Activated T-helper 17 cell treated with anti-CD3 and anti-CD28 coated beads, Interleukin-2, amount 50 U/mL, for 72 hours (primary cell): Measurements from ENCODE around the gene HK3. TPM values are rescaled to one million over a fixed set of nuclear protein-coding genes. Genes with fewer than 3 reads are reported as not detected.

Experiments used
- ATAC-seq: fragments of 150-1000 bp; cut with Tn5 transposase; replicated peaks from 2 replicates; pipeline ENCODE4 v1.10.0; 2021; ENCODE audit warnings: mild to moderate bottlenecking, moderate library complexity
- H3K27ac Mint-ChIP-seq: one replicate; pipeline ENCODE4 v1.8.0; 2022; ENCODE audit warnings: mixed read lengths
- H3K27me3 Mint-ChIP-seq: one replicate; pipeline ENCODE4 v1.8.0; 2022; ENCODE audit warnings: mixed read lengths
- H3K36me3 Mint-ChIP-seq: one replicate; pipeline ENCODE4 v1.8.0; 2022; ENCODE audit warnings: low read depth, mild to moderate bottlenecking, mixed read lengths
- H3K4me1 Mint-ChIP-seq: one replicate; pipeline ENCODE4 v1.8.0; 2022; ENCODE audit warnings: mixed read lengths
- H3K4me3 Mint-ChIP-seq: one replicate; pipeline ENCODE4 v1.8.0; 2022; ENCODE audit warnings: mild to moderate bottlenecking, mixed read lengths
- H3K9me3 Mint-ChIP-seq: one replicate; pipeline ENCODE4 v1.8.0; 2022; ENCODE audit warnings: mixed read lengths
- total RNA-seq, 2 donors: library from RNA; stranded (reverse); gene quantifications; one replicate each; pipeline ENCODE4 v1.2.3, GENCODE V29; 2022

HK3 gene
- total RNA-seq, 2 donors from 2014 or later: 0.29 to 0.76 TPM

GRCh38 chr5:176861276-176861675, 37.9 kb downstream of the HK3 start:
- Mint-ChIP-seq H3K27me3 (peaks cover 34% of the 10 kb centered on the region), H3K27ac (no peak overlapping the region), H3K36me3 (no peaks in the 10 kb centered on the region), H3K4me3 (no peak overlapping the region), H3K4me1 (peaks cover 5% of the 10 kb centered on the region), H3K9me3 (no peaks in the 10 kb centered on the region)
- no peak for ATAC-seq

- no peak overlapping the region for H3K27ac Mint-ChIP-seq
- H3K4me3 Mint-ChIP-seq: no peak overlapping the region
- ATAC-seq: no peak
- H3K9me3 Mint-ChIP-seq: no peaks in the 10 kb centered on the region
- H3K36me3 Mint-ChIP-seq: no peaks in the 10 kb centered on the region
- peaks cover 5% of the 10 kb centered on the region for H3K4me1 Mint-ChIP-seq
- peaks cover 31% of the 10 kb centered on the region for H3K27me3 Mint-ChIP-seq
These were observed 38.8 kb downstream of the HK3 start for GRCh38 chr5:176860381-176860780.

GRCh38 chr5:176859916-176860315, 39.2 kb downstream of the HK3 start:
- no peaks in the 10 kb centered on the region for H3K9me3 Mint-ChIP-seq
- no peak overlapping the region for H3K27ac Mint-ChIP-seq
- no peaks in the 10 kb centered on the region for H3K36me3 Mint-ChIP-seq
- peaks cover 34% of the 10 kb centered on the region for H3K27me3 Mint-ChIP-seq
- no peak overlapping the region for H3K4me3 Mint-ChIP-seq
- peaks cover 5% of the 10 kb centered on the region for H3K4me1 Mint-ChIP-seq
- no peak for ATAC-seq

- H3K27me3 Mint-ChIP-seq: peaks cover 31% of the 10 kb centered on the region
- H3K27ac Mint-ChIP-seq: no peak overlapping the region
- no peaks in the 10 kb centered on the region for H3K9me3 Mint-ChIP-seq
- peaks cover 5% of the 10 kb centered on the region for H3K4me1 Mint-ChIP-seq
- no peak overlapping the region for H3K4me3 Mint-ChIP-seq
- no peaks in the 10 kb centered on the region for H3K36me3 Mint-ChIP-seq
- no peak for ATAC-seq
These were observed 41.3 kb downstream of the HK3 start for GRCh38 chr5:176857894-176858273.

- Mint-ChIP-seq H3K4me3 (no peak overlapping the region), H3K9me3 (no peaks in the 10 kb centered on the region), H3K27me3 (peaks cover 31% of the 10 kb centered on the region), H3K36me3 (no peaks in the 10 kb centered on the region), H3K4me1 (peaks cover 5% of the 10 kb centered on the region), H3K27ac (no peak overlapping the region)
- ATAC-seq: no peak
These were observed 41.8 kb downstream of the HK3 start for GRCh38 chr5:176857216-176857893.

GRCh38 chr5:176856746-176857145, 42.4 kb downstream of the HK3 start:
- no peak for ATAC-seq
- Mint-ChIP-seq H3K4me1 (peaks cover 5% of the 10 kb centered on the region), H3K4me3 (no peak overlapping the region), H3K27ac (no peak overlapping the region), H3K36me3 (no peaks in the 10 kb centered on the region), H3K27me3 (peaks cover 35% of the 10 kb centered on the region), H3K9me3 (no peaks in the 10 kb centered on the region)

GRCh38 chr5:176855598-176855997, 43.5 kb downstream of the HK3 start:
- no peaks in the 10 kb centered on the region for H3K36me3 Mint-ChIP-seq
- ATAC-seq: no peak
- H3K27me3 Mint-ChIP-seq: peaks cover 37% of the 10 kb centered on the region
- H3K4me1 Mint-ChIP-seq: peaks cover 5% of the 10 kb centered on the region
- H3K4me3 Mint-ChIP-seq: no peak overlapping the region
- H3K9me3 Mint-ChIP-seq: no peaks in the 10 kb centered on the region
- no peak overlapping the region for H3K27ac Mint-ChIP-seq

- H3K4me3 Mint-ChIP-seq: no peak overlapping the region
- no peaks in the 10 kb centered on the region for H3K9me3 Mint-ChIP-seq
- peaks cover 5% of the 10 kb centered on the region for H3K4me1 Mint-ChIP-seq
- H3K27me3 Mint-ChIP-seq: peaks cover 37% of the 10 kb centered on the region
- H3K36me3 Mint-ChIP-seq: no peaks in the 10 kb centered on the region
- no peak for ATAC-seq
- no peak overlapping the region for H3K27ac Mint-ChIP-seq
These were observed 45.0 kb downstream of the HK3 start for GRCh38 chr5:176854164-176854563.

GRCh38 chr5:176853151-176853778, 45.9 kb downstream of the HK3 start:
- peaks cover 4% of the 10 kb centered on the region for H3K4me1 Mint-ChIP-seq
- no peaks in the 10 kb centered on the region for H3K36me3 Mint-ChIP-seq
- no peaks in the 10 kb centered on the region for H3K9me3 Mint-ChIP-seq
- peaks cover 37% of the 10 kb centered on the region for H3K27me3 Mint-ChIP-seq
- no peak overlapping the region for H3K4me3 Mint-ChIP-seq
- ATAC-seq: no peak
- H3K27ac Mint-ChIP-seq: no peak overlapping the region

- Mint-ChIP-seq H3K27ac (no peak overlapping the region), H3K9me3 (no peaks in the 10 kb centered on the region), H3K4me3 (no peak overlapping the region), H3K36me3 (no peaks in the 10 kb centered on the region), H3K27me3 (peaks cover 36% of the 10 kb centered on the region), H3K4me1 (no peaks in the 10 kb centered on the region)
- no peak for ATAC-seq
These were observed 47.1 kb downstream of the HK3 start for GRCh38 chr5:176851871-176852658.

GRCh38 chr5:176851380-176851779, 47.8 kb downstream of the HK3 start:
- H3K27ac Mint-ChIP-seq: no peak overlapping the region
- H3K4me1 Mint-ChIP-seq: no peaks in the 10 kb centered on the region
- H3K36me3 Mint-ChIP-seq: no peaks in the 10 kb centered on the region
- no peak overlapping the region for H3K4me3 Mint-ChIP-seq
- no peak for ATAC-seq
- H3K9me3 Mint-ChIP-seq: no peaks in the 10 kb centered on the region
- H3K27me3 Mint-ChIP-seq: peaks cover 32% of the 10 kb centered on the region

GRCh38 chr5:176850371-176851245, 48.5 kb downstream of the HK3 start:
- Mint-ChIP-seq H3K27me3 (peaks cover 37% of the 10 kb centered on the region), H3K4me3 (no peak overlapping the region), H3K36me3 (no peaks in the 10 kb centered on the region), H3K9me3 (no peaks in the 10 kb centered on the region), H3K27ac (no peak overlapping the region), H3K4me1 (no peaks in the 10 kb centered on the region)
- no peak for ATAC-seq

GRCh38 chr5:176849611-176850227, 49.4 kb downstream of the HK3 start:
- no peak overlapping the region for H3K27ac Mint-ChIP-seq
- H3K9me3 Mint-ChIP-seq: no peaks in the 10 kb centered on the region
- H3K36me3 Mint-ChIP-seq: no peaks in the 10 kb centered on the region
- no peaks in the 10 kb centered on the region for H3K4me1 Mint-ChIP-seq
- peaks cover 39% of the 10 kb centered on the region for H3K27me3 Mint-ChIP-seq
- no peak overlapping the region for H3K4me3 Mint-ChIP-seq
- no peak for ATAC-seq

- ATAC-seq: no peak
- no peaks in the 10 kb centered on the region for H3K4me1 Mint-ChIP-seq
- no peak overlapping the region for H3K27ac Mint-ChIP-seq
- no peaks in the 10 kb centered on the region for H3K9me3 Mint-ChIP-seq
- H3K4me3 Mint-ChIP-seq: no peak overlapping the region
- H3K36me3 Mint-ChIP-seq: no peaks in the 10 kb centered on the region
- H3K27me3 Mint-ChIP-seq: peaks cover 36% of the 10 kb centered on the region
These were observed 50.5 kb downstream of the HK3 start for GRCh38 chr5:176848651-176849050.
